Measurements from ENCODE around the gene CHID1.

Gene CHID1

DNA sequence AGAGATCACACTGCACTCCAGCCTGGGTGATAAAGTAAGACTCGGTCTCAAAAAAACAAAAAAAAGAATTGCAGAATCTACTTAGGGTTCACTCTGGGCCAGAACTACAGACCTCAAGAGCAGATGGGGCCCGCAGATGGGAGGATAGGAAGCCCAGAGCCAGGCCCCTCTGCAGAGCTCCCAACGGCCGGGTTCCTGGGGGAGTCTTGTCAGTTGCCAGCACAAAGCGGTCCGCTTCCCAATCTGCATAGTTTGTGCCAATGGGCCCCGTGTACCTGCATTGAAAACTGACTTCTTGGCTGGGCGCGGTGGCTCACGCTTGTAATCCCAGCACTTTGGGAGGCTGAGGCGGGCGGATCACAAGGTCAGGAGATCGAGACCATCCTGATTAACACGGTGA lies 1.7 kb upstream of the CHID1 start:
- in situ Hi-C loops (cut with HindIII; ENCODE audit: low pct_unique_long_range_greater_than_20kb, low sequenced_read_pairs) = no loop called here
- no peak for DNase-seq (ENCODE audit: low read depth in 1 of 2, low spot score in 1 of 2)
- no peak for TF ChIP-seq JUND (IDR thresholded peaks at IDR 0.05; ENCODE audit: low read depth)

DNA sequence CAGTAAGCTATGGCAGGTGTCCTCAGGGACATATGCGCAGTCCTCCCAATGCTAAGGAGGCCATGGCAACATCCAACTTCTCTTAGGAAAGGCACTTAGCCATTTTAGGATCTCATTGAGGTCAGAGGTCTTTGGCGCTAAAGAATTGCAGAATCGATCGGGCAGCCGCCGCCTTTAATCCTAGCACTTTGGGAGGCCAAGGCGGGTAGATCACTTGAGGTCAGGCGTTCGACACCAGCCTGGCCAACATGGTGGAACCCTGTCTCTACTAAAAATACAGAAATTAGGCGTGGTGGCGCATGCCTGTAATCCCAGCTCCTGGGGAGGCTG lies 1.2 kb upstream of the CHID1 start:
- no peak for DNase-seq (ENCODE audit: low read depth in 1 of 2, low spot score in 1 of 2)
- in situ Hi-C loops (cut with HindIII; ENCODE audit: low pct_unique_long_range_greater_than_20kb, low sequenced_read_pairs) = no loop called here
- TF ChIP-seq JUND (IDR thresholded peaks at IDR 0.05; ENCODE audit: low read depth) = no peak

DNA sequence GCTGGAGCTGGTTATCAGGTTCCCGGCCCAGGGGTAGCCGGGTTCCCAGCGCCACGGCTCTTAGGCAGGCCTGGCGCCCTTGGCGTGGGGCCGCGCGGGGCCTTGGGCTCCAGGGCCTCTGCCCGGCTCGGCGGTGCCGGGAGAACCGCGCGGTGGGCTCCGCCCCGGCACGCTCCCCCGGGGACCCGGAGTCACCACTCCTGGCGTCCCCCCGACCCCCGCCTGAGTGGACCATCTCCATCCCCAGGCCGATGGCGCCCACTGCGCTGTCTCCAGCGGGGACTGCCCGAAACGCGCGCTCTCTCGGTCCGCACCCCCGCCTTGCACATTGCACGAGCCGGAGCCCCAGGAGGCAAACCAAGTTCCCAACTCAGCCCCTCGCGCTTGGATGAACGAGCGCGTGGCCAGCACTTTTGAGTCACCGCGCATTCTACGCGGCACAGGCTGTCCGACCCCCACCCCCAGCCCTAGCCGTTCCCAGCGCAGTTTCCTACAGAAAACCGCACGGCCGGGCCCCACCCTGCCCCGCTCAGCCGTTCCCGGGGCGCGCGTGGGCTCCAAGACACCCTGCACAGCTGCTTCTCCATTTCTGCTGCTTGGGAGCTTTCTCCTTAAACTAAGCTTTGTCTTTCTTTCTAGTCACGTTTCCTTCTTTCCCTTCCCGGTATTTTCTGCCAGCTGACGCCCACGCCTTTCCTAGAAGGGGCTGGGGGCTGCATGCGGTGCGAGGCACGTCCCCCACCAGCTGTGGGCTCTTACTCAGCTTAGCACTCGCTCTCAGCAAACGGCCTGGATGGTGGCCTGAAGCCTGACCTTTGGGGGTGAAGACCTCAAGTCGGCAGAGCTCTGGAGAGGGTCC lies 650 bp upstream of the CHID1 start:
- no peak for TF ChIP-seq JUND (IDR thresholded peaks at IDR 0.05; ENCODE audit: low read depth)
- in situ Hi-C loops (cut with HindIII; ENCODE audit: low pct_unique_long_range_greater_than_20kb, low sequenced_read_pairs) = no loop called here
- peak in 1 of 2 experiments; percentile 19 for DNase-seq (ENCODE audit: low read depth in 1 of 2, low spot score in 1 of 2)

- no peak for TF ChIP-seq JUND (IDR thresholded peaks at IDR 0.05; ENCODE audit: low read depth)
- no peak for DNase-seq (ENCODE audit: low read depth in 1 of 2, low spot score in 1 of 2)
- in situ Hi-C loops (cut with HindIII; ENCODE audit: low pct_unique_long_range_greater_than_20kb, low sequenced_read_pairs) = no loop called here
Measured at GRCh38 chr11:910044-910588, 494 bp downstream of the CHID1 start.

DNA sequence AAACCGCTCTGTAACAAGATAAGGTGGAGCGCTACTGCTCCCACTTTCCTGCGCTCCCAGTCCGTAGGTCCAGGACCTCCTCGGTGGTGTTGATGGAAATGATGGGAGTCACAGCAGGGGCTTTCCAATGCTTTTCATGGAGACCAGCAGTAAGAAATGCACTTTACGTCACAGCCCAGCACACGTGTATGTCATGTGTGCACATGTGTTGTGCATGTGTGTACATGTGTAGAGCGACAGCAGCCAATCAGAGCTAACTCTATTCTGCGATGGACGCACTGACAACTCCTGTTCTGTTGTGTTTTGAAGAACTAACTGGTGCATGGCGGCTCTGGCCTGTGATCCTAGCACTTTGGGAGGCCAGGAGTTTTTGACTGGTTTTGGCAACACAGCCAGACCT lies 1.2 kb downstream of the CHID1 start:
- no peak for DNase-seq (ENCODE audit: low read depth in 1 of 2, low spot score in 1 of 2)
- in situ Hi-C loops (cut with HindIII; ENCODE audit: low pct_unique_long_range_greater_than_20kb, low sequenced_read_pairs) = no loop called here
- no peak for TF ChIP-seq JUND (IDR thresholded peaks at IDR 0.05; ENCODE audit: low read depth)

GRCh38 chr11:908273-908672 lies 2.3 kb downstream of the CHID1 start:
- TF ChIP-seq JUND (IDR thresholded peaks at IDR 0.05; ENCODE audit: low read depth) = no peak
- in situ Hi-C loops (cut with HindIII; ENCODE audit: low pct_unique_long_range_greater_than_20kb, low sequenced_read_pairs) = no loop called here
- no peak for DNase-seq (ENCODE audit: low read depth in 1 of 2, low spot score in 1 of 2)

GRCh38 chr11:907668-908067 lies 2.9 kb downstream of the CHID1 start:
- in situ Hi-C loops (cut with HindIII; ENCODE audit: low pct_unique_long_range_greater_than_20kb, low sequenced_read_pairs) = no loop called here
- TF ChIP-seq JUND (IDR thresholded peaks at IDR 0.05; ENCODE audit: low read depth) = no peak

GRCh38 chr11:905952-906351 lies 4.7 kb downstream of the CHID1 start:
- TF ChIP-seq JUND (IDR thresholded peaks at IDR 0.05; ENCODE audit: low read depth) = no peak
- in situ Hi-C loops (cut with HindIII; ENCODE audit: low pct_unique_long_range_greater_than_20kb, low sequenced_read_pairs) = no loop called here
- DNase-seq (ENCODE audit: low read depth in 1 of 2, low spot score in 1 of 2) = no peak

More at GRCh38 chr11:907668-908067, 2.9 kb downstream of the CHID1 start:
- no peak for DNase-seq (ENCODE audit: low read depth in 1 of 2, low spot score in 1 of 2)

DNA sequence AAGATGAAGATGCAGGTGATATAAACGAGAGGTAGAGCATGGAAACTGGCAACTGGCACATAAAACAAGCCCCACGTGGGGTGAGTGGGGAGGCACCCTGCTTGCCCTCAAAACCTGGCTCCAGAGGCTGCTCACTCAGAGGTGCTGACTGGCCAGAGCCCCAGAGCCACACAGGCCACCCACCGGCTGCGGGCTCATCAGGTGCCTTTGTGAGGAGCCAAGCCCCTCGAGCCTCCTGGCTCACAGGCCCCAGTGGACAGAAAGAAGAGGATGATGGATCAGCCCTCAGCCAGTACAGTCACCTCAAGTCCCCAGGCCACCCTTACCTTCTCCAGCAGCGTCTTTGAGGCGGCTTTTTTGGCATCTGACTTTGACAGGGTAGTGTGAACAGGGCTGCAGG lies 6.2 kb downstream of the CHID1 start:
- DNase-seq (ENCODE audit: low read depth in 1 of 2, low spot score in 1 of 2) = no peak
- no peak for TF ChIP-seq JUND (IDR thresholded peaks at IDR 0.05; ENCODE audit: low read depth)
- in situ Hi-C loops (cut with HindIII; ENCODE audit: low pct_unique_long_range_greater_than_20kb, low sequenced_read_pairs) = no loop called here

GRCh38 chr11:901452-902061 lies 9.1 kb downstream of the CHID1 start:
- no peak for DNase-seq (ENCODE audit: low read depth in 1 of 2, low spot score in 1 of 2)
- in situ Hi-C loops (cut with HindIII; ENCODE audit: low pct_unique_long_range_greater_than_20kb, low sequenced_read_pairs) = no loop called here
- TF ChIP-seq JUND (IDR thresholded peaks at IDR 0.05; ENCODE audit: low read depth) = no peak

- in situ Hi-C loops (cut with HindIII; ENCODE audit: low pct_unique_long_range_greater_than_20kb, low sequenced_read_pairs) = no loop called here
Measured at GRCh38 chr11:900545-900944, 10.1 kb downstream of the CHID1 start.

DNA sequence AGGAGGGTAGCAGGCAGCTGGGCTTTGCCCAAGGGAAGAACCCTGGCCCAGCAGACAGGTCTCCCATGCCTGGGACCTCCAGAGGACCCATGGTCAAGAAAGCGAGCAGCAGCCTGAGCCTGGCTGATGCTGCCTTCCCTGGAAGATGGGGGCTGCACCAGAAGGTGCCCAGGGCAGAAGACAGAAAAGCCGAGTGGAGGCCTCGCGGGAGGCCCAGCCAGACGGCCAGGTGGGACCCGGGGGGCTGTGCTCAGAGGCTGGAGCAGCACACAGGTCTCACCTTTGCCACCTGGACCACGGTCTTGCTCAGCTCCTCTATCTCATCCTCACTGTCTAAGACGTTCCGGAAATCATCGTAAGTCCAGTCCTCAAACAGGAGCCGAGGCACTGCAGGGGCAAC lies 10.9 kb downstream of the CHID1 start:
- no peak for DNase-seq (ENCODE audit: low read depth in 1 of 2, low spot score in 1 of 2)
- in situ Hi-C loops (cut with HindIII; ENCODE audit: low pct_unique_long_range_greater_than_20kb, low sequenced_read_pairs) = no loop called here
- TF ChIP-seq JUND (IDR thresholded peaks at IDR 0.05; ENCODE audit: low read depth) = no peak

More at GRCh38 chr11:900545-900944, 10.1 kb downstream of the CHID1 start:
- TF ChIP-seq JUND (IDR thresholded peaks at IDR 0.05; ENCODE audit: low read depth) = no peak
- no peak for DNase-seq (ENCODE audit: low read depth in 1 of 2, low spot score in 1 of 2)

DNA sequence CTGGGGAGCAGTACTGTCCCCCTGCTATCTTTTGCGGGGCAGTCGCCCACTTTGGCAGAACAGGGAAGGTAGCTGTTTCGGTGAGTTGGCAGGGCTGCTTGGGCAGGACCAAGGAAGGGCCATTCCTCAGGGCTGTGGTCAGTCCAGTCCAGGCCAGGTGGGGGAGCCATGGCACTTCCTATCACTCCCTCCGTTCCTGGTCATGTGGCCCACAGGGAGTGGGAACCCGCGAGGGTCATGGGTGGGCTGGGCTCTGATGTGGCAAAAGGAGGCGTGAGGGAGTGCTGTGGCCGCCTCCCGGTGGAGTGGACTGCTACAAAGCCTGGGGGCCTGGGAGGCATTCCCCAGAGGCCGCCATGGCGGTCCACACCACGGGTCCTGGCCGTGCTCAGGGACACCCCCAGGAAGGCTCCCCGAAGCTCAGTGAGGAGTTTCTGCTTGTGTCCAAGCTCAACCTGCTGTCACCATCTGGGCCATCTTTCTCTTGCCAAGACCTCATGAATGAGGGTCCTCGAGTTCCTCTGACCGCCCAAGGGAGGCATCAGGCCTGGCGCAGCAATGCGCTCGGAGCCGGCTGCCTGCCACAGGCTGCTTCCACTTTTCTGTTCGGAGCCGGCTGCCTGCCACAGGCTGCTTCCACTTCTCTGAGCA lies 11.9 kb downstream of the CHID1 start:
- in situ Hi-C loops (cut with HindIII; ENCODE audit: low pct_unique_long_range_greater_than_20kb, low sequenced_read_pairs) = no loop called here
- no peak for TF ChIP-seq JUND (IDR thresholded peaks at IDR 0.05; ENCODE audit: low read depth)
- no peak for DNase-seq (ENCODE audit: low read depth in 1 of 2, low spot score in 1 of 2)
